ENCODE results near the gene TSEN54.

TSEN54 gene

GRCh38 chr17:75494326-75494877 is 21.9 kb upstream of the TSEN54 start:
- Histone ChIP-seq H3K4me1 (ENCODE audit: insufficient read depth, poor library complexity, severe bottlenecking) (no peaks in the 10 kb centered on the region), H3K9me3 (ENCODE audit: severe bottlenecking) (no peaks in the 10 kb centered on the region), H3K27me3 (ENCODE audit: insufficient read depth, poor library complexity, severe bottlenecking) (no peaks in the 10 kb centered on the region), H3K27ac (ENCODE audit: poor library complexity, severe bottlenecking) (no peak overlapping the region), H3K36me3 (ENCODE audit: low read depth) (peaks cover 10% of the 10 kb centered on the region; the same call in 1 of the 2 replicates), H3K4me3 (ENCODE audit: severe bottlenecking) (no peak overlapping the region)
- ATAC-seq (ENCODE audit: low read depth) (no peak), DNase-seq (ENCODE audit: low spot score) (no peak)
- TF ChIP-seq, protein P1, sequence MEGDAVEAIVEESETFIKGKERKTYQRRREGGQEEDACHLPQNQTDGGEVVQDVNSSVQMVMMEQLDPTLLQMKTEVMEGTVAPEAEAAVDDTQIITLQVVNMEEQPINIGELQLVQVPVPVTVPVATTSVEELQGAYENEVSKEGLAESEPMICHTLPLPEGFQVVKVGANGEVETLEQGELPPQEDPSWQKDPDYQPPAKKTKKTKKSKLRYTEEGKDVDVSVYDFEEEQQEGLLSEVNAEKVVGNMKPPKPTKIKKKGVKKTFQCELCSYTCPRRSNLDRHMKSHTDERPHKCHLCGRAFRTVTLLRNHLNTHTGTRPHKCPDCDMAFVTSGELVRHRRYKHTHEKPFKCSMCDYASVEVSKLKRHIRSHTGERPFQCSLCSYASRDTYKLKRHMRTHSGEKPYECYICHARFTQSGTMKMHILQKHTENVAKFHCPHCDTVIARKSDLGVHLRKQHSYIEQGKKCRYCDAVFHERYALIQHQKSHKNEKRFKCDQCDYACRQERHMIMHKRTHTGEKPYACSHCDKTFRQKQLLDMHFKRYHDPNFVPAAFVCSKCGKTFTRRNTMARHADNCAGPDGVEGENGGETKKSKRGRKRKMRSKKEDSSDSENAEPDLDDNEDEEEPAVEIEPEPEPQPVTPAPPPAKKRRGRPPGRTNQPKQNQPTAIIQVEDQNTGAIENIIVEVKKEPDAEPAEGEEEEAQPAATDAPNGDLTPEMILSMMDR (IDR thresholded peaks at IDR 0.05; ENCODE audit: poor library complexity, severe bottlenecking): no peak

DNA sequence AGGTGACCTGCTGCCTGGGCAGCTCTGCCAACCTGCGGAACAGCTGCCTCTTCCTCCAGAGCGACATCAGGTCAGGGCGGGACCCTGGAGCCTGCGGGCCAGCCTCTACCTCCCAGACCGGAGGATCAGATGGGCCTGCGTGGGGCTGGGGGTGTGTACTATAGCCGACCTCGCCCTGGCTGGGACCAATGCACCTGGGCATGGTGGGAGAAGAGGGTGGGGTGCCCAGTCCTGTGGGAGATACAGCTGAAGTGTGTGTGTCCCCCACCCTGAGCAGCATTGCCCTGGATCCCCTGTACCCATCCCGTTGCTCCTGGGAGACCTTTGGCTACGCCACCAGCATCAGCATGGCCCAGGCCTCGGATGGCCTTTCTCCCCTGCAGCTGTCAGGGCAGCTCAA is 20.3 kb upstream of the TSEN54 start:
- no peak overlapping the region for H3K4me3 ChIP-seq (ENCODE audit: severe bottlenecking)
- H3K36me3 ChIP-seq (ENCODE audit: low read depth): peaks cover 21% of the 10 kb centered on the region
- TF ChIP-seq, protein P1 (IDR thresholded peaks at IDR 0.05; ENCODE audit: poor library complexity, severe bottlenecking): no peak

DNA sequence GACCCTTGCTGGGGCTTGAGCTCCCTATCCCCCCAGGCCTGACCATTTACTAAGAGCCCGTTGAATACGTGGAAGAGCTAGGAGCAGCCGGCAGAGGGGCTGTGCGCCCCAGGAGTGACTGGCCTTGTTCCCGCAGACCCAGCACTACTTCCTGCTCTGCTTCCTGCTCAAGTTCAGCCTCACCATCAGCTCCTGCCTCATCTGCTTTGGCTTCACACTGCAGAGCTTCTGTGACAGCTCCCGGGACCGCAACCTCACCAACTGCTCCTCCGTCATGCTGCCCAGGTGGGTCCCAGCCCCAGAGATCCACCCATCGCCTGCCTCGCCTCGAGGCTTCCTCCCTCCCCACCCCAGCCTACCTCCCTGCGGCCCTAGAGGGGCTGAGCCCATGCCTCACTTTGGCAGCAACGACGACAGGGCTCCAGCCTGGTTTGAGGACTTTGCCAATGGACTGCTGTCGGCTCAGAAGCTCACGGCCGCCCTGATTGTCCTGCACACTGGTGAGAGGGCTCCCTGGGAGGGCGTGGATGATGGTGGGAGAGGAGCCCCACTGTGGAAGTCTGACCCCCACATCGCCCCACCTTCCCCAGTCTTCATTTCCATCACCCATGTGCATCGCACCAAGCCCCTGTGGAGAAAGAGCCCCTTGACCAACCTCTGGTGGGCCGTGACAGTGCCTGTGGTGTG is 18.1 kb upstream of the TSEN54 start:
- TF ChIP-seq, protein P1 (IDR thresholded peaks at IDR 0.05; ENCODE audit: poor library complexity, severe bottlenecking): no peak
- Histone ChIP-seq H3K27me3 (ENCODE audit: insufficient read depth, poor library complexity, severe bottlenecking) (no peaks in the 10 kb centered on the region), H3K27ac (ENCODE audit: poor library complexity, severe bottlenecking) (no peak overlapping the region), H3K4me3 (ENCODE audit: severe bottlenecking) (no peak overlapping the region), H3K4me1 (ENCODE audit: insufficient read depth, poor library complexity, severe bottlenecking) (no peaks in the 10 kb centered on the region), H3K36me3 (ENCODE audit: low read depth) (peaks cover 21% of the 10 kb centered on the region), H3K9me3 (ENCODE audit: severe bottlenecking) (no peaks in the 10 kb centered on the region)
- ATAC-seq (ENCODE audit: low read depth): no peak
- no peak for DNase-seq (ENCODE audit: low spot score)

More for the DNA sequence above, 20.3 kb upstream of the TSEN54 start:
- H3K9me3 ChIP-seq (ENCODE audit: severe bottlenecking): no peaks in the 10 kb centered on the region
- ATAC-seq (ENCODE audit: low read depth) (no peak), DNase-seq (ENCODE audit: low spot score) (no peak)
- H3K27me3 ChIP-seq (ENCODE audit: insufficient read depth, poor library complexity, severe bottlenecking): no peaks in the 10 kb centered on the region
- H3K4me1 ChIP-seq (ENCODE audit: insufficient read depth, poor library complexity, severe bottlenecking): no peaks in the 10 kb centered on the region
- H3K27ac ChIP-seq (ENCODE audit: poor library complexity, severe bottlenecking): no peak overlapping the region

GRCh38 chr17:75498726-75499213 is 17.6 kb upstream of the TSEN54 start:
- Histone ChIP-seq H3K27ac (ENCODE audit: poor library complexity, severe bottlenecking) (no peak overlapping the region), H3K9me3 (ENCODE audit: severe bottlenecking) (no peaks in the 10 kb centered on the region), H3K27me3 (ENCODE audit: insufficient read depth, poor library complexity, severe bottlenecking) (no peaks in the 10 kb centered on the region), H3K36me3 (ENCODE audit: low read depth) (peaks cover 21% of the 10 kb centered on the region), H3K4me3 (ENCODE audit: severe bottlenecking) (no peak overlapping the region), H3K4me1 (ENCODE audit: insufficient read depth, poor library complexity, severe bottlenecking) (no peaks in the 10 kb centered on the region)
- ATAC-seq (ENCODE audit: low read depth): peak; percentile 3; the same call in 1 of the 3 replicates
- TF ChIP-seq, protein P1 (IDR thresholded peaks at IDR 0.05; ENCODE audit: poor library complexity, severe bottlenecking): no peak
- DNase-seq (ENCODE audit: low spot score): no peak
